KBM-7 (cell line): Measurements from ENCODE around the gene PRR16.
"Not testable (repeated sequence)": the region's sequence is repeated elsewhere in the genome, so short reads cannot be mapped to it uniquely, and the experiment has no call there.

Experiments used
- DNase-seq: peaks from one replicate; pipeline ENCODE4 v3.0.0-alpha.2; 2015
- in situ Hi-C: fragments of 300-500 bp; cut with MboI; formaldehyde crosslinking; loops from 2 replicates; pipeline ENCODE4 v1.14.3; 2020; ENCODE audit warnings: low sequenced_read_pairs, low pct_unique_long_range_greater_than_20kb, mixed read lengths

The PRR16 gene

DNA sequence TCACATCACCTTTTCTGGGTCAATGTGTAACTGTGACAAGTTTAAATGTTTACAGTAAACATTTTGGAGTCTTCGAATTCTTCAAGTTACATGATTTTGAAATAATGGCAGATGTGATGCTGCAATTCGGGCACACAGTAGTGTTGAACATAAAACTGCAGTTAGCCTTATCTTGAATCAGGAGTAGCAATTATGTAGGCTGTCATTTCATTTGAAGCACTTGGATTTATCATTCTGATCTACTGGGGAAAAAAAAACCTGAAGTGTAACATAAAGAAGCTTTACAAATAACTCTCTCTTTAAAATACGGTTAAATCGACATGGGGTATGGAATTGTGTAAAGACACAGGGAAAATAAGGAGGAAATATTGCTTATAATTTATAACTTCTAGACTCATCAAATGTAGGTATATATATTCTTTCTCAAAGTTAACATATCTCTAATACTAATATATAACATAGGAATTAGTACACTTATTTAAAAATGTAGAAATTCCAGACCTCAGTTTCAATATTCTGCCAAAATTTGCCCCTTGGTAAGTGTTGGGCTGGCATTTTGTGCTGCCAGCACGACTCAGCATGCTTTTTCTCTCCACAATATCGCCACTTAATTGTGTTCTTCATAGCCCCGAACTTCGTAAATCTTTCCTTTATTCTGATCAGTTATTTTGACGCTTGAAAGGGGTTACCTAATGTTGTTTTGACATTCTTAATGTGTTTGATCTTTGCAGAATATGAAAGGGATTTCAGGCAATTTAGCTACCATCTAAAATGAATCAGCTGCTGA lies 226.7 kb downstream of the PRR16 start:
- in situ Hi-C loops, result no loop called here
- DNase-seq, result no peak

DNA sequence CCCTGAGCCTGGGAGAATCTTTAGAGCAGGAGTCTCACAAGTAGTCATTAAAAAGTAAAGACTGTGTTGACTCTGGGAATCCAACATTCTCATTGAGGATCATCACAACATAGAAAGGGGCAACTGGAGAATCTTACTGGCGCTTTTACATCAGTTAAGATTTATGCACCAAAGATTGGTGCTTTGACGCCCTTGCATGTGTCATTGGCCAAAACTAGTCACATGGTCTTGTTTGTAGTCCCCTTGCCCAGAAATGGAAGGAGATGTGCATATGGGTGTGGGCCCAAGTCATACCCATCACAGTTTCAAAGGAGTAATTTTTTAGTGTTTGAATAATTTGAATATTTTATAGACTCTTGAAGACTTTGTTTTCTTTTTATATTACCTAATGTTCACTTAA lies 228.2 kb downstream of the PRR16 start:
- DNase-seq, result no peak
- in situ Hi-C loops, result no loop called here

DNA sequence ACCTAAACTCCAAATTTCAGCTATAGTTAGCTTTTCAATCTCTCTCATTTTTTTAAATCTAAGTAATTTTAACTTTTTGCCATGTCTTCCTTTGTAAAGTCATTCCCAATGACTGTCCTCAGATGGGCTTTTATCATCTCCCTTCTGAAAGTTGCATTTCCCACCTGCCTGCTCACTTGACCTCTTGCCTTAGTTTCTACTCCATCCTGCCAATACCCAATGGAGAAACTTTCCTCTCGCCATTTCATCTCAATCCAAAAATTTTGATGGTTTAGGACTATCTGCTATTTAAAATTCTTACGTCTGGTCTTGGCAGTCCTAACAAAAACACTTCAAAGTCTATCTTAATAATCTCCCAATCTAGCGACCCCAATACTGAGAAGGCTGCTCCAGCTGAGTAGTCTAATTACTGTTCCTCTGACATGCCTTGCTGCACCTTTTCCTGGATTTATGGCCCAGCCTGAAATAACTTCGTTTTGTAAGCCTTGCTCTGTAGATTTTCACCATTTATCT lies 231.3 kb downstream of the PRR16 start:
- in situ Hi-C loops, result no loop called here
- no peak for DNase-seq

DNA sequence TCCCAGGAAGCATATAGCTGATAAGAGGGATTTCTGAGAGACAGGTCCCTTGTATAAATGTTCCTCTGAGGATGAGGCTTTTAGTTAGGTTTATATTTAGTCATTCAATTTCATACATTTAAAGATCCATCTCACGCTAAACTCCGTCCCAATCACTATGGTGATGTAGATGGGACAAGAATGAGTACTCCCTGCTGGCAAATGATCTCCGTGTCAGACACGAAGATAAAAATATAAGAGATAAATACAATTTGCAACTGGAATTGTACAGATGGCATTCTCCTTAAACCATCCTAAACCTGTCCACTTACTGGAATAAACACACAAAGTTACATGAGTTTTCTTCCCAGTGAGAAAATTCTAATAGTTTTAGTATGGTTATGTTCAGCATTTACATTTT lies 233.0 kb downstream of the PRR16 start:
- in situ Hi-C loops, result no loop called here
- DNase-seq, result no peak

DNA sequence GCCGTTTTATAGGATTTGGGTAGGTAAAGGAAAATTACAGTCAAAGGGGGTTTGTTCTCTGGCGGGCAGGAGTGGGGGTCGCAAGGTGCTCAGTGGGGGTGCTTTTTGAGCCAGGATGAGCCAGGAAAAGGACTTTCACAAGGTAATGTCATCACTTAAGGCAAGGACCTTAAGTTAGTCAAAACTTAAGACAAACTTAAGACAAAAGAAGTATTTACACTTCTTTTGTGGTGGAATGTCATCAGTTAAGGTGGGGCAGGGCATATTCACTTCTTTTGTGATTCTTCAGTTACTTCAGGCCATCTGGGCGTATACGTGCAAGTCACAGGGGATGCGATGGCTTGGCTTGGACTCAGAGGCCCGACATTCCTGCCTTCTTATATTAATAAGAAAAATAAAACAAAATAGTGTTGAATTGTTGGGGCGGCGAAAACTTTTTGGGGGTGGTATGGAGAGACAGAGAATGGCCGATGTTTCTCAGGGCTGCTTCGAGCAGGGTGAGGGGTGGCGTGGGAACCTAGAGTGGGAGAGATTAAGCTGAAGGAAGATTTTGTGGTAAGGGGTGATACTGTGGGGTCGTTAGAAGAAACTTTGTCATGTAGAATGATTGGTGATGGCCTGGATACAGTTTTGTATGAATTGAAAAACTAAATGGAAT lies 233.7 kb downstream of the PRR16 start:
- in situ Hi-C loops, DNase-seq: not testable (repeated sequence)

DNA sequence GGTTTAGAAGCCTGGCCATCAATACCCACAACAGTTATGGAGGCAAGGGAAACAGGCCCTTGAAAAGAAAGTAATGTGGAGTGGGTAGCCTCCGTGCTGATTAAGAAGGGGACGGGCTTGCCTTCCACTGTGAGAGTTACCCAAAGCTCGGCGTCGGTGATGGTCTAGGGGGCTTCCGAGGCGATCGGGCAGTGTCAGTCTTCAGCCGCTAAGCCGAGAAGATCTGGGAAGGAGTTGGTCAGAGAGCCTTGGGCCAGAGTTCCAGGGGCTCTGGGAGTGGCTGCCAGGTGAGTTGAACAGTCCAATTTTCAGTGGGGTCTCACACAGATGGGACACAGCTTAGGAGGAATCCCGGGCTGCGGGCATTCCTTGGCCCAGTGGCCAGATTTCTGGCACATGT lies 236.6 kb downstream of the PRR16 start:
- in situ Hi-C loops, DNase-seq: not testable (repeated sequence)

DNA sequence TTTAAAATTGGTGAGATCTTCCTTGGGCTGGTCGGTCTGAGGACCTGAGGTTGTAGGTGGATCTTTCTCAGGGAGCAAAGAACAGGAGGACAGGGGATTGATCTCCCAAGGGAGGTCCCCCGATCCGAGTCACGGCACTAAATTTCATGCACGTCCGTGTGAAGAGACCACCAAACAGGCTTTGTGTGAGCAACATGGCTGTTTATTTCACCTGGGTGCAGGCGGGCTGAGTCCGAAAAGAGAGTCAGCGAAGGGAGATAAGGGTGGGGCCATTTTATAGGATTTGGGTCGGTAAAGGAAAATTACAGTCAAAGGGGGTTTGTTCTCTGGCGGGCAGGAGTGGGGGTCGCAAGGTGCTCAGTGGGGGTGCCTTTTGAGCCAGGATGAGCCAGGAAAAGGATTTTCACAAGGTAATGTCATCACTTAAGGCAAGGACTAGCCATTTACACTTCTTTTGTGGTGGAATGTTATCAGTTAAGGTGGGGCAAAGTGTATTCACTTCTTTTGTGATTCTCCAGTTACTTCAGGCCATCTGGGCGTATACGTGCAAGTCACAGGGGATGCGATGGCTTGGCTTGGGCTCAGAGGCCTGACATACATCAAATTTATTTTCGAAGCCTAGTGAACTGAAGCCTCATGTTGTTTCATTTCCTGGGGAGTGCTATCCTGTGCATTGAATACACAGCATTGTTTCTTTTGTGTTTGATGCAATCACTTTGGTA lies 238.9 kb downstream of the PRR16 start:
- DNase-seq, in situ Hi-C loops: not testable (repeated sequence)

DNA sequence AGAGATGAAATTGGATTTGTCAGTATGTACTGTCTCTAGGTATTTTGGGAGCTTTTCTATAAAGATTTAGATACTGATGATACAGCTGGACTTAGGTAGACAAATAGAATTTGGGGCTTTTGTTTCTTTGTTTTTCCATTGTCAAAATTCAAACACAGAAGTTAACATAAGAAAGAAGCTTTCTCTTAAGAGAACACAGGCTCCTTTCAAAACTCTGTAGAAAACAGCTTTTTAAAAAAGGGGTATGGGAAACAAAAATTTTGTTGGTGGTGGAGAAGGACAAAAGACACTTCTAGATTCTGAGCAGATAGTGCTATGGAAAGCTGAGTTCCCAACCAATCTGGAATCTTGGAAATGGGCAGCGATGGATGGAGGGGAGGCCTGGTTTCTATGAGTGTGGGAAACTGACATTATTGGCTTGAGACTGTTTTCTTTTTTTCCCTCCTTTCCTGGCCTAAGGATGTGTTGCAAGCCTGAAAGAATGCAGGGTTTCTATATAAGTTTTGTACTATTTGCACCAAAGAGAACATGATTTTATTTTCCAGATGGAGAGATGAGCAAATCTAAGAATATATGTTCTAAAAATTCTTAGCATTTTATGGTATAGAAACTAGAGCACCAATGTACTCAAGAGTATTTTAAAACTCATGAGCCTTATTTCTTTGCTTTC lies 240.0 kb downstream of the PRR16 start:
- in situ Hi-C loops, result no loop called here

DNA sequence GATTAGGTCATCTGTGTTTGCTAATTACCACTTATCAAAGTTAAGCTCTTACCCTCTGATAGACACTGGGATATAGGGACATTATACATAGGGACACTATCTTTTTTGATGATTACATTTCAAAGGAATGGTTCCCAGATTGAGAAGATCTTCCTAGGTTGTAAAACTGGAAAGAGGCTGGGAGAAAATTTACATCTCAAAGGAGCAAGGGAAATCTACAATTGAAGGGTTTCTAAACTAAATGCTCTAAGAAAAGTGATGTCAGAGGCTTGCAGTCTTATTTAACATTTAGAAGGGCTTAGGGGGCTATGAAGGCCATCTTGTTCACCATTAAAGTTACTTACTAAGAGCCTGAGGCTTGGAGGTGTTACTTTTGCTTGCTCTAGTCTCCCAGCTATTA lies 242.8 kb downstream of the PRR16 start:
- DNase-seq, result no peak
- in situ Hi-C loops, result no loop called here

More for the DNA sequence above, 240.0 kb downstream of the PRR16 start:
- no peak for DNase-seq

DNA sequence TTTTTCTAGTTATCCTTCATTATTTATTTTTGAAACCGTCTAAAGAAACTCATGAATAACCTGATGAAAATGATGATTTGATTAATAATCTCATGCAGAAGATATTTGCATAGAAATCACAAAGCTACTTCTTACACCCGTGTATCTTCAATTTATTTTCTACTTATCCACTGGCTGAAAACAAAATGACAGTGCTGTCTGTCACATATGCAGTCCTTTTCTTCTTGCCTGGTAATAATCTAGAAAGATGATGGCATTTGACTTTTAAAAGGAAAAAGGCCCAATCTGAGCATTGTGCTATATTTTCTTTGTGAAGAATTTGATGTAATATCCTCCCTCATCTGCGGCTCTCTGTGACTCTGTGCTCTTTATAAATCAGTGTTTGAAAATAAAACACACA lies 253.3 kb downstream of the PRR16 start:
- in situ Hi-C loops, result no loop called here
- DNase-seq, result no peak

DNA sequence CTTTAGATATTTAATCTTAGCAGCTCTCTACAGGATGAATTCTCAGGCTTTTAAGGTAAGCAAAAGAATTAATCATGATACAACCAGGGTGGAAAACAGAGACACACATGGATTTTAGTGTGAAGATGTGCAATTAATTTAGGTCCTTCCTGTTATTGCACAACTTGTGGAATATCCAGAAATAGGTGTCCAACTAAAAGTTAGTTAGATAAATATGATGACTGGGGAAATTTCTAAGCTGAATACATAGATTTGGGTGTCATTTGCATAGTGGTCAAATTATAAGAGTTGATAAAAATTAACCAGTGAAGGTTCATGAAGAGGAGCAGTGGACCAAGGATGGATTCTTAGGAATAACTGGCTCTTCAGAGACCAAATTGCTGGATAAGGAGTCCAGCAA lies 266.1 kb downstream of the PRR16 start:
- no peak for DNase-seq
- in situ Hi-C loops, result no loop called here

DNA sequence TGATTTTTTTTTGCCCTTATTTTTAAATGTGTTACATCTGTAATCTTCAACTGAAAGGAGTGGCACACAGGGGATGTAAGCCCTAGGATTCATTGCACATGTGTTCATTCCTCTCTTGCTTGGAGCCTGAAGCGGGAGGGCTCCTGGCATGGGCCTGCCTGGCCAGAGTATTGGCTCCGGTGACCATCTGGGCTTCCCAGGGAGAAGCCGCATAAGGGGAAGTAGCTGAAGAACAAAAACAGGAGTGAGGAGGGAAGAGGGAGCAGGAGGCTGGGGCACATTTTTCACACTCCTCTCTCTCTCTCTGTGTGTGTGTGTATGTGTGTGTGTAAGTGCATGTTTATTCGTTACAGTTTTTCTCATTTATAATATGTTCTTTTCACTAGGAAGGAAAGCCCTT lies 269.9 kb downstream of the PRR16 start:
- DNase-seq, result peak; percentile 14
- in situ Hi-C loops, result no loop called here

DNA sequence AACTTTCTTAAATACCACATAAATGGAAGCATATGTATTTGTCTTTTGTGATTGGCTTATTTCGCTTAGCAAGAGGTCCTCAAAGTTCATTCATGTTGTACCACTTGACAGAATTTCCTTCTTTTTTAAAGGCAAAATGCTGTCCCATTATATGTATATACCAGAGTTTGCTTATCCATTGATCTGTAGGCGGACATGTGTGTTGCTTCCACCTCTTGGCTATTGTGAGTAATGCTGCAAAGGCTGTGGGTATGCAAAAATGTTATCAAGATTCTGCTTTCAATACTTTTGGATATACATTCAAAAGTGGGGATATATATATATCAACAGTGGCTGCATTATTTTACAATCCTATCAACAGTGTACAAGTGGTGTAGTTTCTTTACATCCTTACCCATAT lies 271.0 kb downstream of the PRR16 start:
- no peak for DNase-seq
- in situ Hi-C loops, result no loop called here
